ENCODE results near the gene KCNA1. TPM values are rescaled to one million over a fixed set of nuclear protein-coding genes. Genes with fewer than 3 reads are reported as not detected.

Gene KCNA1
- total RNA-seq, 1 experiment from 2014 or later, result 0.98 TPM

DNA sequence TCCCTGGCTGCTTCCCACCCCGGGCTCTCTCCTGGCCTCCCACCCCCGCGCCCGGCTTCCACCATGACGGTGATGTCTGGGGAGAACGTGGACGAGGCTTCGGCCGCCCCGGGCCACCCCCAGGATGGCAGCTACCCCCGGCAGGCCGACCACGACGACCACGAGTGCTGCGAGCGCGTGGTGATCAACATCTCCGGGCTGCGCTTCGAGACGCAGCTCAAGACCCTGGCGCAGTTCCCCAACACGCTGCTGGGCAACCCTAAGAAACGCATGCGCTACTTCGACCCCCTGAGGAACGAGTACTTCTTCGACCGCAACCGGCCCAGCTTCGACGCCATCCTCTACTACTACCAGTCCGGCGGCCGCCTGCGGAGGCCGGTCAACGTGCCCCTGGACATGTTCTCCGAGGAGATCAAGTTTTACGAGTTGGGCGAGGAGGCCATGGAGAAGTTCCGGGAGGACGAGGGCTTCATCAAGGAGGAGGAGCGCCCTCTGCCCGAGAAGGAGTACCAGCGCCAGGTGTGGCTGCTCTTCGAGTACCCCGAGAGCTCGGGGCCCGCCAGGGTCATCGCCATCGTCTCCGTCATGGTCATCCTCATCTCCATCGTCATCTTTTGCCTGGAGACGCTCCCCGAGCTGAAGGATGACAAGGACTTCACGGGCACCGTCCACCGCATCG is 1.8 kb downstream of the KCNA1 start:
- Histone ChIP-seq H3K14ac (ENCODE audit: insufficient read depth, low read length) (no peak overlapping the region; the same call in 1 of the 2 replicates), H4K5ac (ENCODE audit: insufficient read length, low read depth, low read length) (no peak overlapping the region), H3K79me2 (ENCODE audit: insufficient read depth, low read length) (no peaks in the 10 kb centered on the region), H3K9ac (ENCODE audit: extremely low read depth, insufficient read length, low read length) (no peak overlapping the region), H3K79me1 (ENCODE audit: insufficient read depth, low read depth, low read length, poor library complexity, severe bottlenecking) (no peaks in the 10 kb centered on the region), H4K20me1 (ENCODE audit: control insufficient read depth, insufficient read depth, insufficient read length) (no peaks in the 10 kb centered on the region), H3K27ac (ENCODE audit: insufficient read length, low read depth, low read length) (no peak overlapping the region), H3K9me3 (ENCODE audit: control insufficient read depth, low read depth, low read length) (no peaks in the 10 kb centered on the region), H3K4ac (ENCODE audit: low read depth, low read length) (no peak overlapping the region), H3K18ac (ENCODE audit: insufficient read length, low read depth, low read length) (no peak overlapping the region), H4K8ac (replicated peaks; ENCODE audit: insufficient read length, low read depth, low read length) (no peak overlapping the region), H4K91ac (ENCODE audit: insufficient read length, low read depth, low read length) (no peak overlapping the region), H2BK12ac (ENCODE audit: insufficient read length, low read depth, low read length) (no peak overlapping the region), H2BK120ac (ENCODE audit: low read depth, low read length, poor library complexity, severe bottlenecking) (no peak overlapping the region), H2BK15ac (ENCODE audit: low read depth, low read length) (no peak overlapping the region), H2BK5ac (ENCODE audit: insufficient read length, low read length) (no peak overlapping the region), H3K56ac (ENCODE audit: insufficient read length, low read depth, low read length) (no peak overlapping the region), H3K4me1 (ENCODE audit: insufficient read depth, low read length) (no peaks in the 10 kb centered on the region), H3K4me2 (ENCODE audit: insufficient read depth, insufficient read length, low read length) (no peak overlapping the region), H2BK20ac (ENCODE audit: low read depth, low read length, poor library complexity, severe bottlenecking) (no peak overlapping the region), H3K23ac (ENCODE audit: insufficient read length, low read depth, low read length) (no peak overlapping the region), H2AK5ac (ENCODE audit: insufficient read length, low read length) (no peak overlapping the region), H3K27me3 (ENCODE audit: insufficient read depth, low read length) (peaks cover 36% of the 10 kb centered on the region), H3T11ph (ENCODE audit: low read length) (no peak overlapping the region), H3K23me2 (ENCODE audit: insufficient read length, low read depth, low read length, poor library complexity, severe bottlenecking) (peaks cover 20% of the 10 kb centered on the region), H2AFZ (ENCODE audit: low read length) (no peak overlapping the region)
- Mint-ChIP-seq H3K4me1 (peaks cover 17 to 28% of the 10 kb centered on the region in 2 experiments), H3K4me3 (peak overlapping the region; percentile 4 to 73; a peak in 3 of 5 replicates), H3K9me3 (peaks cover 7 to 11% of the 10 kb centered on the region in 2 experiments), H3K27ac (peak overlapping the region in 1 of 3 experiments; percentile 59; a peak in 1 of 7 replicates), H3K36me3 (ENCODE audit: insufficient read depth in 1 of 3, low read depth in 3 of 3) (peaks cover 6 to 11% (median 8%) of the 10 kb centered on the region in 3 experiments), H3K27me3 (ENCODE audit: low read depth) (peaks cover 80% of the 10 kb centered on the region)
- TF ChIP-seq, protein P1, sequence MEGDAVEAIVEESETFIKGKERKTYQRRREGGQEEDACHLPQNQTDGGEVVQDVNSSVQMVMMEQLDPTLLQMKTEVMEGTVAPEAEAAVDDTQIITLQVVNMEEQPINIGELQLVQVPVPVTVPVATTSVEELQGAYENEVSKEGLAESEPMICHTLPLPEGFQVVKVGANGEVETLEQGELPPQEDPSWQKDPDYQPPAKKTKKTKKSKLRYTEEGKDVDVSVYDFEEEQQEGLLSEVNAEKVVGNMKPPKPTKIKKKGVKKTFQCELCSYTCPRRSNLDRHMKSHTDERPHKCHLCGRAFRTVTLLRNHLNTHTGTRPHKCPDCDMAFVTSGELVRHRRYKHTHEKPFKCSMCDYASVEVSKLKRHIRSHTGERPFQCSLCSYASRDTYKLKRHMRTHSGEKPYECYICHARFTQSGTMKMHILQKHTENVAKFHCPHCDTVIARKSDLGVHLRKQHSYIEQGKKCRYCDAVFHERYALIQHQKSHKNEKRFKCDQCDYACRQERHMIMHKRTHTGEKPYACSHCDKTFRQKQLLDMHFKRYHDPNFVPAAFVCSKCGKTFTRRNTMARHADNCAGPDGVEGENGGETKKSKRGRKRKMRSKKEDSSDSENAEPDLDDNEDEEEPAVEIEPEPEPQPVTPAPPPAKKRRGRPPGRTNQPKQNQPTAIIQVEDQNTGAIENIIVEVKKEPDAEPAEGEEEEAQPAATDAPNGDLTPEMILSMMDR (conservative IDR thresholded peaks at IDR 0.05), result no peak
- WGBS (ENCODE audit: extremely low coverage, insufficient read length, low lambda C conversion rate), result no CpG with 5 or more reads among the region's 61 CpGs
- DNase-seq, result peak; percentile 57
